Measurements from ENCODE around the gene RHOU. TPM values are rescaled to one million over a fixed set of nuclear protein-coding genes. Genes with fewer than 3 reads are reported as not detected.

The RHOU gene
- total and polyA plus RNA-seq, 10 of the 15 experiments (the other 5 are each of a cell fraction or from before 2014, with no cell fraction given) = not detected

DNA sequence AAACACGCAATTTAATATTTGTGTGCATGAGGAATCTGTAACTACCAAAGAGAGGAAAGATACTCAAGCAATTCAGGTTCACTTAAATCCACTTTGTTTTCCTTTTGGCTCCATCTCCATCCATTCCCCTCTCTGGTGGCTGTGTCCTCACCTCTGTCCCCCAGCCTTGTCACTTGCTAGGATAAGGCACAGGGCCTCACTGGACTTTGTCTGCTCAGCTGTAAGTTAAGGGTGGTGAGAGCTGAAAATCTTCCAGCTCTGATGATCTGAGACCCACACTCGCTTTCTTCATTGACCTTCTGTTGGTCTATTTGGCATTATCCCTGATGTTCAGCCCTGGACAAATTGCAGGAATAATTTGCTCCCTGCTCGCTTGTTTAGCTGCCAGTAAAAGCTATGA lies 56.5 kb downstream of the RHOU start:
- 45% methylated on average over 3 of the region's 3 CpGs for WGBS (ENCODE audit: insufficient coverage, insufficient replicate concordance, low lambda C conversion rate, missing lambda C conversion rate)
- Histone ChIP-seq H3K9me3 (replicated peaks; ENCODE audit: control insufficient read depth, insufficient read depth, low read length) (no peaks in the 10 kb centered on the region), H4K20me1 (ENCODE audit: control insufficient read depth, insufficient read depth) (no peaks in the 10 kb centered on the region), H3K79me2 (ENCODE audit: control insufficient read depth, insufficient read depth, low read length) (no peaks in the 10 kb centered on the region), H2AFZ (ENCODE audit: control insufficient read depth, low read depth, low read length) (no peak overlapping the region), H3K27me3 (replicated peaks in 1 of 2; ENCODE audit: control insufficient read depth in 2 of 2, insufficient read depth in 2 of 2, low read length in 1 of 2) (peaks cover 0 to 2% of the 10 kb centered on the region in 2 experiments; a peak in 1 of 4 replicates), H3K36me3 (ENCODE audit: control insufficient read depth in 2 of 2, insufficient read depth in 2 of 2, low read length in 1 of 2) (no peaks in the 10 kb centered on the region), H3K9ac (ENCODE audit: control insufficient read depth, insufficient read depth, low read length) (no peak overlapping the region), H3K4me3 (no peak overlapping the region), H3K27ac (ENCODE audit: control insufficient read depth, insufficient read depth) (no peak overlapping the region), H3K4me1 (ENCODE audit: control insufficient read depth, insufficient read depth, low read length) (peaks cover 7% of the 10 kb centered on the region), H3K4me2 (ENCODE audit: control insufficient read depth, insufficient read depth) (no peak overlapping the region)
- ATAC-seq (no peak), FAIRE-seq (no peak), DNase-seq (ENCODE audit: low read depth, low spot score) (no peak)
- intact Hi-C loops (cut with micrococcal nuclease; ENCODE audit: unreplicated experiment) (no loop called here), in situ Hi-C loops (cut with MboI) (no loop called here)
- CTCF ChIA-PET = no interaction called here
- SMC1A ChIA-PET (ENCODE audit: uncharacterized antibody, unreplicated experiment) = interaction anchor here (0.7 to 1.8 kb wide), 3 partner anchors 27 to 62 kb away, joined by 3 read pairs; no protein-coding TSS in a partner anchor
- POLR2A ChIA-PET = interaction anchor here (0.6 kb wide), 1 partner anchor 23 kb away, joined by 4 read pairs; no protein-coding TSS in a partner anchor
- RAD21 ChIA-PET (ENCODE audit: unreplicated experiment) = no interaction called here
- no TSS peak for BruUV-seq (replicated peaks)
- TF ChIP-seq MXI1 (IDR thresholded peaks at IDR 0.05; ENCODE audit: low read depth, low read length) (no peak), SIN3A (IDR thresholded peaks at IDR 0.05; ENCODE audit: low read depth, low read length) (no peak), ZNF217 (IDR thresholded peaks at IDR 0.05) (no peak), CBX5 (IDR thresholded peaks at IDR 0.05; ENCODE audit: low read depth) (no peak), CHD1 (IDR thresholded peaks at IDR 0.05; ENCODE audit: low read depth, low read length) (no peak), CREB1 (IDR thresholded peaks at IDR 0.05; ENCODE audit: low read depth) (no peak), HDAC6 (IDR thresholded peaks at IDR 0.05; ENCODE audit: unreplicated experiment) (no peak), CBX3 (IDR thresholded peaks at IDR 0.05; ENCODE audit: borderline replicate concordance, low read depth) (no peak), POLR2AphosphoS2 (IDR thresholded peaks at IDR 0.05; ENCODE audit: low read depth, low read length) (no peak)
- TF ChIP-seq, protein P1, sequence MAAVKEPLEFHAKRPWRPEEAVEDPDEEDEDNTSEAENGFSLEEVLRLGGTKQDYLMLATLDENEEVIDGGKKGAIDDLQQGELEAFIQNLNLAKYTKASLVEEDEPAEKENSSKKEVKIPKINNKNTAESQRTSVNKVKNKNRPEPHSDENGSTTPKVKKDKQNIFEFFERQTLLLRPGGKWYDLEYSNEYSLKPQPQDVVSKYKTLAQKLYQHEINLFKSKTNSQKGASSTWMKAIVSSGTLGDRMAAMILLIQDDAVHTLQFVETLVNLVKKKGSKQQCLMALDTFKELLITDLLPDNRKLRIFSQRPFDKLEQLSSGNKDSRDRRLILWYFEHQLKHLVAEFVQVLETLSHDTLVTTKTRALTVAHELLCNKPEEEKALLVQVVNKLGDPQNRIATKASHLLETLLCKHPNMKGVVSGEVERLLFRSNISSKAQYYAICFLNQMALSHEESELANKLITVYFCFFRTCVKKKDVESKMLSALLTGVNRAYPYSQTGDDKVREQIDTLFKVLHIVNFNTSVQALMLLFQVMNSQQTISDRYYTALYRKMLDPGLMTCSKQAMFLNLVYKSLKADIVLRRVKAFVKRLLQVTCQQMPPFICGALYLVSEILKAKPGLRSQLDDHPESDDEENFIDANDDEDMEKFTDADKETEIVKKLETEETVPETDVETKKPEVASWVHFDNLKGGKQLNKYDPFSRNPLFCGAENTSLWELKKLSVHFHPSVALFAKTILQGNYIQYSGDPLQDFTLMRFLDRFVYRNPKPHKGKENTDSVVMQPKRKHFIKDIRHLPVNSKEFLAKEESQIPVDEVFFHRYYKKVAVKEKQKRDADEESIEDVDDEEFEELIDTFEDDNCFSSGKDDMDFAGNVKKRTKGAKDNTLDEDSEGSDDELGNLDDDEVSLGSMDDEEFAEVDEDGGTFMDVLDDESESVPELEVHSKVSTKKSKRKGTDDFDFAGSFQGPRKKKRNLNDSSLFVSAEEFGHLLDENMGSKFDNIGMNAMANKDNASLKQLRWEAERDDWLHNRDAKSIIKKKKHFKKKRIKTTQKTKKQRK (IDR thresholded peaks at IDR 0.05; ENCODE audit: low read depth, low read length) = no peak
- TF ChIP-seq, protein P2, sequence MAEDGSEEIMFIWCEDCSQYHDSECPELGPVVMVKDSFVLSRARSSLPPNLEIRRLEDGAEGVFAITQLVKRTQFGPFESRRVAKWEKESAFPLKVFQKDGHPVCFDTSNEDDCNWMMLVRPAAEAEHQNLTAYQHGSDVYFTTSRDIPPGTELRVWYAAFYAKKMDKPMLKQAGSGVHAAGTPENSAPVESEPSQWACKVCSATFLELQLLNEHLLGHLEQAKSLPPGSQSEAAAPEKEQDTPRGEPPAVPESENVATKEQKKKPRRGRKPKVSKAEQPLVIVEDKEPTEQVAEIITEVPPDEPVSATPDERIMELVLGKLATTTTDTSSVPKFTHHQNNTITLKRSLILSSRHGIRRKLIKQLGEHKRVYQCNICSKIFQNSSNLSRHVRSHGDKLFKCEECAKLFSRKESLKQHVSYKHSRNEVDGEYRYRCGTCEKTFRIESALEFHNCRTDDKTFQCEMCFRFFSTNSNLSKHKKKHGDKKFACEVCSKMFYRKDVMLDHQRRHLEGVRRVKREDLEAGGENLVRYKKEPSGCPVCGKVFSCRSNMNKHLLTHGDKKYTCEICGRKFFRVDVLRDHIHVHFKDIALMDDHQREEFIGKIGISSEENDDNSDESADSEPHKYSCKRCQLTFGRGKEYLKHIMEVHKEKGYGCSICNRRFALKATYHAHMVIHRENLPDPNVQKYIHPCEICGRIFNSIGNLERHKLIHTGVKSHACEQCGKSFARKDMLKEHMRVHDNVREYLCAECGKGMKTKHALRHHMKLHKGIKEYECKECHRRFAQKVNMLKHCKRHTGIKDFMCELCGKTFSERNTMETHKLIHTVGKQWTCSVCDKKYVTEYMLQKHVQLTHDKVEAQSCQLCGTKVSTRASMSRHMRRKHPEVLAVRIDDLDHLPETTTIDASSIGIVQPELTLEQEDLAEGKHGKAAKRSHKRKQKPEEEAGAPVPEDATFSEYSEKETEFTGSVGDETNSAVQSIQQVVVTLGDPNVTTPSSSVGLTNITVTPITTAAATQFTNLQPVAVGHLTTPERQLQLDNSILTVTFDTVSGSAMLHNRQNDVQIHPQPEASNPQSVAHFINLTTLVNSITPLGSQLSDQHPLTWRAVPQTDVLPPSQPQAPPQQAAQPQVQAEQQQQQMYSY (CRISPR knock-in tag; IDR thresholded peaks at IDR 0.05) = no peak
- TF ChIP-seq, protein P3, sequence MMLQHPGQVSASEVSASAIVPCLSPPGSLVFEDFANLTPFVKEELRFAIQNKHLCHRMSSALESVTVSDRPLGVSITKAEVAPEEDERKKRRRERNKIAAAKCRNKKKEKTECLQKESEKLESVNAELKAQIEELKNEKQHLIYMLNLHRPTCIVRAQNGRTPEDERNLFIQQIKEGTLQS (IDR thresholded peaks at IDR 0.05; ENCODE audit: borderline replicate concordance, extremely low read depth, low read depth, low read length) = no peak
- TF ChIP-seq, protein P4, sequence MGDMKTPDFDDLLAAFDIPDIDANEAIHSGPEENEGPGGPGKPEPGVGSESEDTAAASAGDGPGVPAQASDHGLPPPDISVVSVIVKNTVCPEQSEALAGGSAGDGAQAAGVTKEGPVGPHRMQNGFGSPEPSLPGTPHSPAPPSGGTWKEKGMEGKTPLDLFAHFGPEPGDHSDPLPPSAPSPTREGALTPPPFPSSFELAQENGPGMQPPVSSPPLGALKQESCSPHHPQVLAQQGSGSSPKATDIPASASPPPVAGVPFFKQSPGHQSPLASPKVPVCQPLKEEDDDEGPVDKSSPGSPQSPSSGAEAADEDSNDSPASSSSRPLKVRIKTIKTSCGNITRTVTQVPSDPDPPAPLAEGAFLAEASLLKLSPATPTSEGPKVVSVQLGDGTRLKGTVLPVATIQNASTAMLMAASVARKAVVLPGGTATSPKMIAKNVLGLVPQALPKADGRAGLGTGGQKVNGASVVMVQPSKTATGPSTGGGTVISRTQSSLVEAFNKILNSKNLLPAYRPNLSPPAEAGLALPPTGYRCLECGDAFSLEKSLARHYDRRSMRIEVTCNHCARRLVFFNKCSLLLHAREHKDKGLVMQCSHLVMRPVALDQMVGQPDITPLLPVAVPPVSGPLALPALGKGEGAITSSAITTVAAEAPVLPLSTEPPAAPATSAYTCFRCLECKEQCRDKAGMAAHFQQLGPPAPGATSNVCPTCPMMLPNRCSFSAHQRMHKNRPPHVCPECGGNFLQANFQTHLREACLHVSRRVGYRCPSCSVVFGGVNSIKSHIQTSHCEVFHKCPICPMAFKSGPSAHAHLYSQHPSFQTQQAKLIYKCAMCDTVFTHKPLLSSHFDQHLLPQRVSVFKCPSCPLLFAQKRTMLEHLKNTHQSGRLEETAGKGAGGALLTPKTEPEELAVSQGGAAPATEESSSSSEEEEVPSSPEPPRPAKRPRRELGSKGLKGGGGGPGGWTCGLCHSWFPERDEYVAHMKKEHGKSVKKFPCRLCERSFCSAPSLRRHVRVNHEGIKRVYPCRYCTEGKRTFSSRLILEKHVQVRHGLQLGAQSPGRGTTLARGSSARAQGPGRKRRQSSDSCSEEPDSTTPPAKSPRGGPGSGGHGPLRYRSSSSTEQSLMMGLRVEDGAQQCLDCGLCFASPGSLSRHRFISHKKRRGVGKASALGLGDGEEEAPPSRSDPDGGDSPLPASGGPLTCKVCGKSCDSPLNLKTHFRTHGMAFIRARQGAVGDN (IDR thresholded peaks at IDR 0.05) = no peak

Data from GM12878 (cell line).